Retinal pigment epithelial cell (primary cell): Measurements from ENCODE around the gene FBXW2.

Source experiments
- DNase-seq: peaks from one replicate; pipeline ENCODE4 v3.0.0-alpha.2; 2010; ENCODE audit warnings: low read depth
- H3K4me3 ChIP-seq: 2 replicates; pipeline ENCODE4 v1.5.1; 2011; ENCODE audit warnings: mild to moderate bottlenecking, low read length, control low read depth, moderate library complexity
- CTCF ChIP-seq: conservative IDR thresholded peaks from 2 replicates; pipeline ENCODE4 v1.5.1; 2011; ENCODE audit warnings: low read depth, low read length, control low read depth, inconsistent platforms

The FBXW2 gene

DNA sequence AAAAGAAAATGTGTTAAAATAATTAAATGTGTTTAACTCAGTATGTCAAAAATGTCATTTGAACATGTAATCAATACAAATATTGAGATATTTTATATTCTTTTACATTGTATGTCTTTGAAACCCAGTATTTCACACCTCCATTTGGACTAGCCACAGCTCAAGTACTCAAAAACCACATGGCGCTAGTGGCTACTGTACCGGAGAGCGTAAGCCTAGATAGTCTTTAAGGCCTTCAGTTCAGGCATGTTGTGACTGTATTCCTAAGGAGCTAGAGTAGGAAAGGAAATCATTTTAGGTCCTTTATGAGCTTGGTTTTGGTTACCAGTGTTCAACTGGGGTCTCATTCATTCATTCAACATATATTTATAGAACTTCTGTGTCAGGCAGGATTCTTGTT lies 12.8 kb downstream of the FBXW2 start:
- DNase-seq = no peak
- TF ChIP-seq CTCF = no peak

GRCh38 chr9:120779227-120779626 lies 14.0 kb downstream of the FBXW2 start:
- DNase-seq = no peak
- no peak overlapping the region for H3K4me3 ChIP-seq
- TF ChIP-seq CTCF = no peak

More for the DNA sequence above, 12.8 kb downstream of the FBXW2 start:
- H3K4me3 ChIP-seq = no peak overlapping the region

GRCh38 chr9:120778758-120779157 lies 14.5 kb downstream of the FBXW2 start:
- DNase-seq = no peak
- no peak for TF ChIP-seq CTCF
- no peak overlapping the region for H3K4me3 ChIP-seq

GRCh38 chr9:120777229-120777628 lies 16.0 kb downstream of the FBXW2 start:
- no peak for DNase-seq

DNA sequence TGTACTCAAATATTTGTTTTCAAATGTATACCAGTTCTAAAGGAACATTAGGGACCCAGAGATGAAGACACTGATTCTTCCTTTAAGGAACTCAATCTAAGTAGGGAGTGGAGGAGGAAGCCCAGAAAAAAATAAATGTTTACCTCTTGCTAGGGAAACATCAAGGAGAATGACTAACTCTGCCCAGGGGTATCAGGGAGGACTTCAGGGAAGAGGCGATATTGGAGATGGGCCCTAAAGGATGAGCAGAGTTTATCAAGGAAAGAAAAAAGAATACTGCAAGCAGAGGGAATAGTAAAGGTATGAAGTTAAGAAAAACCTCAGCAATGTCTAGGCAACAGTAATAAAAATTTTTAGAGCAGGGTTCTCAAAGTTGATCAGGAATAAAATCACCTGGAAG lies 16.4 kb downstream of the FBXW2 start:
- no peak for DNase-seq
- H3K4me3 ChIP-seq = no peak overlapping the region
- TF ChIP-seq CTCF = no peak

More at GRCh38 chr9:120777229-120777628, 16.0 kb downstream of the FBXW2 start:
- no peak overlapping the region for H3K4me3 ChIP-seq
- TF ChIP-seq CTCF = no peak

- TF ChIP-seq CTCF = no peak
- no peak overlapping the region for H3K4me3 ChIP-seq
- no peak for DNase-seq
Observed at GRCh38 chr9:120775859-120776258, 17.4 kb downstream of the FBXW2 start.

DNA sequence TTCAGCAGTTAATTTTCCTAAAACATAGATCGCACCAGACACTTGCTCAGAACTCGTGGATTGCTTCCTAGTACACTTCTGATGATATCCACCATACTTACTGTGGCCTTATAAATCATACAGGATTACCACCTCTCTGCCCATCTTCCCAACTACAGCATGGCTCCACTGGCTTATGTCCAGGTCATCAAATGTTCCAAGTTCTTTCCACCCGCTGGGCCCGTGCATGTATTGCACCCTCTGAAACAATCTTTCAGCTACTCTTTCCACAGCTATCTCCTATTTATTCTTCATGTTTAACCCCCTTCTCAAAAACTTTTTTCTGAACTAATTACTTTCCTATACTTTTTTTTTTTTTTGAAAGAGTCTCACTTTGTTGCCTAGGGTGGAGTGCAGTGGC lies 18.5 kb downstream of the FBXW2 start:
- TF ChIP-seq CTCF = no peak
- H3K4me3 ChIP-seq = no peak overlapping the region
- no peak for DNase-seq
